Liver (tissue), 3 donors: Measurements from ENCODE around the gene ENTPD8.

ENCODE experiments used
- JUND ChIP-seq, 2 donors: IDR thresholded peaks; 2 replicates each; pipeline ENCODE4 v1.6.1; 2016; ENCODE audit warnings: antibody characterized with exemption in 2 of 2
- RAD21 ChIP-seq, 2 donors: IDR thresholded peaks; 2 replicates each; pipeline ENCODE4 v1.6.1; 2016; ENCODE audit warnings: antibody characterized with exemption in 2 of 2, mild to moderate bottlenecking in 2 of 2
- YY1 ChIP-seq: IDR thresholded peaks from 2 replicates; pipeline ENCODE4 v1.6.1; 2016; ENCODE audit warnings: antibody characterized with exemption, mild to moderate bottlenecking
- TF ChIP-seq, protein P1 (sequence below): fragments of 150-350 bp; IDR thresholded peaks from 2 replicates; pipeline ENCODE4 v1.5.1; 2017; ENCODE audit warnings: improper control_type of control experiment, low read depth, low read length; ENCODE audit not compliant: missing input control
- TF ChIP-seq, protein P2 (sequence below): IDR thresholded peaks from 2 replicates; pipeline ENCODE4 v1.6.1; 2016; ENCODE audit warnings: antibody characterized with exemption
- TF ChIP-seq, protein P3 (sequence below): IDR thresholded peaks from 2 replicates; pipeline ENCODE4 v1.6.1; 2016; ENCODE audit warnings: antibody characterized with exemption, mild to moderate bottlenecking
- donor health status: healthy.
- donor health status: healthy.

DNA sequence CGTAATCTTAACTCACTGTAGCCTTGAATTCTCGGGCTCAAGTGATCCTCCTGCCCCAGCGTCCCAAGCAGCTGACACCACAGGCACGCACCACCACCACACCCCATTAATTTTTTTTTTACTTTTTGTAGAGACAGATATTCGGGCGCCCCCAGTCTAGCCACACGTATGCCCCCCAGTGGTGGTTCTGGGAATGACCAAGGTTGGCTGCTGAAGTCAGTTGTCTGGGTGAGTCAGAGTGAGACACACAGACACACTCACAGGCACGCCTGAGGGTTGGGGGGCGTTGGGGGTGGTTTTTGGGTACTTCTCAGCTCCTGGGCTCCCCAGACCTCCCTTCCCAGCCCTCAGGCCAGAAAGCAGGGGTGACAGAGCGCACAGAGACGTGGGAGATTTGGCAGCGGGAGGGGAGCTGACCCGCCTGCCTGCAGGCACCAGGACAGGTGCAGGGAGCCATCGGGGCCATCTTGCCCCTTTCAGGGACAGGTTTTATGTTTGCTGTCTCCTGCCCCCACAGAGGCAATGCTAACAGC lies 4.2 kb upstream of the ENTPD8 start:
- TF ChIP-seq, protein P1, sequence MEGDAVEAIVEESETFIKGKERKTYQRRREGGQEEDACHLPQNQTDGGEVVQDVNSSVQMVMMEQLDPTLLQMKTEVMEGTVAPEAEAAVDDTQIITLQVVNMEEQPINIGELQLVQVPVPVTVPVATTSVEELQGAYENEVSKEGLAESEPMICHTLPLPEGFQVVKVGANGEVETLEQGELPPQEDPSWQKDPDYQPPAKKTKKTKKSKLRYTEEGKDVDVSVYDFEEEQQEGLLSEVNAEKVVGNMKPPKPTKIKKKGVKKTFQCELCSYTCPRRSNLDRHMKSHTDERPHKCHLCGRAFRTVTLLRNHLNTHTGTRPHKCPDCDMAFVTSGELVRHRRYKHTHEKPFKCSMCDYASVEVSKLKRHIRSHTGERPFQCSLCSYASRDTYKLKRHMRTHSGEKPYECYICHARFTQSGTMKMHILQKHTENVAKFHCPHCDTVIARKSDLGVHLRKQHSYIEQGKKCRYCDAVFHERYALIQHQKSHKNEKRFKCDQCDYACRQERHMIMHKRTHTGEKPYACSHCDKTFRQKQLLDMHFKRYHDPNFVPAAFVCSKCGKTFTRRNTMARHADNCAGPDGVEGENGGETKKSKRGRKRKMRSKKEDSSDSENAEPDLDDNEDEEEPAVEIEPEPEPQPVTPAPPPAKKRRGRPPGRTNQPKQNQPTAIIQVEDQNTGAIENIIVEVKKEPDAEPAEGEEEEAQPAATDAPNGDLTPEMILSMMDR: peak; percentile 82
- TF ChIP-seq YY1 (no peak), JUND (IDR thresholded peaks at IDR 0.05) (peak; percentile 36 to 48), RAD21 (IDR thresholded peaks at IDR 0.05) (peak; percentile 81 to 87)
- TF ChIP-seq, protein P2, sequence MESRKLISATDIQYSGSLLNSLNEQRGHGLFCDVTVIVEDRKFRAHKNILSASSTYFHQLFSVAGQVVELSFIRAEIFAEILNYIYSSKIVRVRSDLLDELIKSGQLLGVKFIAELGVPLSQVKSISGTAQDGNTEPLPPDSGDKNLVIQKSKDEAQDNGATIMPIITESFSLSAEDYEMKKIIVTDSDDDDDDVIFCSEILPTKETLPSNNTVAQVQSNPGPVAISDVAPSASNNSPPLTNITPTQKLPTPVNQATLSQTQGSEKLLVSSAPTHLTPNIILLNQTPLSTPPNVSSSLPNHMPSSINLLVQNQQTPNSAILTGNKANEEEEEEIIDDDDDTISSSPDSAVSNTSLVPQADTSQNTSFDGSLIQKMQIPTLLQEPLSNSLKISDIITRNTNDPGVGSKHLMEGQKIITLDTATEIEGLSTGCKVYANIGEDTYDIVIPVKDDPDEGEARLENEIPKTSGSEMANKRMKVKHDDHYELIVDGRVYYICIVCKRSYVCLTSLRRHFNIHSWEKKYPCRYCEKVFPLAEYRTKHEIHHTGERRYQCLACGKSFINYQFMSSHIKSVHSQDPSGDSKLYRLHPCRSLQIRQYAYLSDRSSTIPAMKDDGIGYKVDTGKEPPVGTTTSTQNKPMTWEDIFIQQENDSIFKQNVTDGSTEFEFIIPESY: no peak
- TF ChIP-seq, protein P3, sequence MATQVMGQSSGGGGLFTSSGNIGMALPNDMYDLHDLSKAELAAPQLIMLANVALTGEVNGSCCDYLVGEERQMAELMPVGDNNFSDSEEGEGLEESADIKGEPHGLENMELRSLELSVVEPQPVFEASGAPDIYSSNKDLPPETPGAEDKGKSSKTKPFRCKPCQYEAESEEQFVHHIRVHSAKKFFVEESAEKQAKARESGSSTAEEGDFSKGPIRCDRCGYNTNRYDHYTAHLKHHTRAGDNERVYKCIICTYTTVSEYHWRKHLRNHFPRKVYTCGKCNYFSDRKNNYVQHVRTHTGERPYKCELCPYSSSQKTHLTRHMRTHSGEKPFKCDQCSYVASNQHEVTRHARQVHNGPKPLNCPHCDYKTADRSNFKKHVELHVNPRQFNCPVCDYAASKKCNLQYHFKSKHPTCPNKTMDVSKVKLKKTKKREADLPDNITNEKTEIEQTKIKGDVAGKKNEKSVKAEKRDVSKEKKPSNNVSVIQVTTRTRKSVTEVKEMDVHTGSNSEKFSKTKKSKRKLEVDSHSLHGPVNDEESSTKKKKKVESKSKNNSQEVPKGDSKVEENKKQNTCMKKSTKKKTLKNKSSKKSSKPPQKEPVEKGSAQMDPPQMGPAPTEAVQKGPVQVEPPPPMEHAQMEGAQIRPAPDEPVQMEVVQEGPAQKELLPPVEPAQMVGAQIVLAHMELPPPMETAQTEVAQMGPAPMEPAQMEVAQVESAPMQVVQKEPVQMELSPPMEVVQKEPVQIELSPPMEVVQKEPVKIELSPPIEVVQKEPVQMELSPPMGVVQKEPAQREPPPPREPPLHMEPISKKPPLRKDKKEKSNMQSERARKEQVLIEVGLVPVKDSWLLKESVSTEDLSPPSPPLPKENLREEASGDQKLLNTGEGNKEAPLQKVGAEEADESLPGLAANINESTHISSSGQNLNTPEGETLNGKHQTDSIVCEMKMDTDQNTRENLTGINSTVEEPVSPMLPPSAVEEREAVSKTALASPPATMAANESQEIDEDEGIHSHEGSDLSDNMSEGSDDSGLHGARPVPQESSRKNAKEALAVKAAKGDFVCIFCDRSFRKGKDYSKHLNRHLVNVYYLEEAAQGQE: no peak
